IMR-90 (cell line): ENCODE results near the gene CRTC1. TPM values are rescaled to one million over a fixed set of nuclear protein-coding genes. Genes with fewer than 3 reads are reported as not detected.

ENCODE experiments used
- ATAC-seq: fragments of 200-7000 bp; cut with Tn5 transposase; 2 replicates; pipeline ENCODE4 v1.9.1; 2020; ENCODE audit warnings: low read depth, mild to moderate bottlenecking, moderate library complexity
- BruUV-seq: library from RNA; stranded (reverse); fragments of 400-500 nt; replicated peaks from 2 replicates; lab custom pipeline; 2021; lab: Mats Ljungman, UMichigan
- CTCF ChIA-PET: fragments of 300-600 bp; formaldehyde crosslinking; extraction: SDS; loops from one replicate; lab custom pipeline; 2021; ENCODE audit warnings: antibody characterized with exemption; lab: Yijun Ruan, JAX
- POLR2A ChIA-PET: fragments of 300-600 bp; sonication (Branson Sonifier 250); formaldehyde crosslinking; loops from one replicate; lab custom pipeline; 2022; ENCODE audit warnings: antibody characterized with exemption; ENCODE audit not compliant: unreplicated experiment; lab: Charles Lee
- DNase-seq: peaks from one replicate; pipeline ENCODE4 v3.0.0; 2013
- H2AFZ ChIP-seq: replicated peaks from 2 replicates; pipeline ENCODE3; 2013; ENCODE audit warnings: low read length, mild to moderate bottlenecking; ENCODE audit not compliant: poor library complexity
- H2AK5ac ChIP-seq: 2 replicates; pipeline ENCODE4 v1.6.1; 2013; ENCODE audit warnings: low read depth, low read length, inconsistent platforms
- H2AK9ac ChIP-seq: replicated peaks from 2 replicates; pipeline ENCODE3; 2013; ENCODE audit warnings: mild to moderate bottlenecking, low read depth, low read length, moderate library complexity; ENCODE audit not compliant: poor library complexity
- H2BK120ac ChIP-seq: 2 replicates; pipeline ENCODE4 v1.6.1; 2013; ENCODE audit warnings: low read depth, low read length, inconsistent platforms
- H2BK15ac ChIP-seq: 3 replicates; pipeline ENCODE4 v1.6.1; 2013; ENCODE audit warnings: low read depth, low read length, inconsistent platforms
- H2BK20ac ChIP-seq: 2 replicates; pipeline ENCODE4 v1.6.1; 2013; ENCODE audit warnings: low read depth, mild to moderate bottlenecking, inconsistent platforms, low read length, moderate library complexity
- H2BK5ac ChIP-seq: 2 replicates; pipeline ENCODE4 v1.6.1; 2013; ENCODE audit warnings: mild to moderate bottlenecking, low read depth, low read length, inconsistent platforms; ENCODE audit not compliant: poor library complexity, severe bottlenecking
- H3K14ac ChIP-seq: replicated peaks from 2 replicates; pipeline ENCODE4 v1.6.1; 2013; ENCODE audit warnings: low read depth, low read length, inconsistent platforms
- H3K18ac ChIP-seq: 2 replicates; pipeline ENCODE4 v1.6.1; 2013; ENCODE audit warnings: low read depth, low read length, control low read depth
- H3K23ac ChIP-seq: 2 replicates; pipeline ENCODE4 v1.6.1; 2013; ENCODE audit warnings: low read depth, low read length, inconsistent platforms
- H3K27ac ChIP-seq: 2 replicates; pipeline ENCODE4 v1.5.1; 2013; ENCODE audit warnings: mild to moderate bottlenecking, control low read depth, low read length; ENCODE audit not compliant: insufficient read depth
- H3K27me3 ChIP-seq: 2 replicates; pipeline ENCODE4 v1.6.1; 2013; ENCODE audit warnings: low read length; ENCODE audit not compliant: control insufficient read depth, insufficient read depth
- H3K36me3 ChIP-seq: 2 replicates; pipeline ENCODE4 v1.6.1; 2013; ENCODE audit warnings: low read length, mixed read lengths; ENCODE audit not compliant: control insufficient read depth, insufficient read depth
- H3K4ac ChIP-seq: 2 replicates; pipeline ENCODE4 v1.6.1; 2013; ENCODE audit warnings: low read depth, low read length, inconsistent platforms
- H3K4me1 ChIP-seq: 2 replicates; pipeline ENCODE4 v1.6.1; 2013; ENCODE audit warnings: low read length, mixed read lengths; ENCODE audit not compliant: control insufficient read depth, insufficient read depth
- H3K4me2 ChIP-seq: 2 replicates; pipeline ENCODE4 v1.6.1; 2013; ENCODE audit warnings: low read depth, mild to moderate bottlenecking, control low read depth, low read length, moderate library complexity
- H3K4me3 ChIP-seq: 2 replicates; pipeline ENCODE4 v1.5.1; 2013; ENCODE audit warnings: low read depth, mild to moderate bottlenecking, control low read depth, low read length, moderate library complexity; ENCODE audit not compliant: insufficient read depth
- H3K56ac ChIP-seq: 2 replicates; pipeline ENCODE4 v1.6.1; 2013; ENCODE audit warnings: low read length, inconsistent platforms; ENCODE audit not compliant: insufficient read depth; ENCODE audit errors: extremely low read depth
- H3K79me1 ChIP-seq, 2 experiments: 2 replicates each; pipeline ENCODE4 v1.6.1; 2013; ENCODE audit warnings: low read length in 2 of 2, inconsistent platforms in 1 of 2, low read depth in 1 of 2
- H3K9ac ChIP-seq: 2 replicates; pipeline ENCODE4 v1.6.1; 2013; ENCODE audit warnings: low read depth, low read length, control low read depth
- H3K9me1 ChIP-seq: 2 replicates; pipeline ENCODE4 v1.6.1; 2013; ENCODE audit warnings: low read length, inconsistent platforms; ENCODE audit not compliant: insufficient read depth
- H3K9me3 ChIP-seq: 2 replicates; pipeline ENCODE4 v1.6.1; 2013; ENCODE audit warnings: low read length; ENCODE audit not compliant: control insufficient read depth, insufficient read depth
- H4K20me1 ChIP-seq: 2 replicates; pipeline ENCODE4 v1.6.1; 2013; ENCODE audit warnings: low read length, inconsistent platforms; ENCODE audit not compliant: insufficient read depth
- H4K5ac ChIP-seq: 2 replicates; pipeline ENCODE4 v1.6.1; 2013; ENCODE audit warnings: mild to moderate bottlenecking, low read depth, low read length, control low read depth
- H4K8ac ChIP-seq, 2 experiments: 2 replicates each; pipeline ENCODE4 v1.6.1; 2013; ENCODE audit warnings: low read depth in 2 of 2, low read length in 2 of 2, control low read depth in 1 of 2, inconsistent platforms in 1 of 2
- H4K91ac ChIP-seq: 2 replicates; pipeline ENCODE4 v1.6.1; 2013; ENCODE audit warnings: low read depth, low read length, inconsistent platforms; ENCODE audit not compliant: insufficient read depth
- CHD1 ChIP-seq: IDR thresholded peaks from 2 replicates; pipeline ENCODE4 v1.6.1; 2012; ENCODE audit warnings: low read depth, low read length, improper control_type of control experiment
- CTCF ChIP-seq: conservative IDR thresholded peaks from 2 replicates; pipeline ENCODE4 v1.5.1; 2012; ENCODE audit warnings: mild to moderate bottlenecking, low read depth, low read length, improper control_type of control experiment
- FOS ChIP-seq: fragments of 150-350 bp; IDR thresholded peaks from 2 replicates; pipeline ENCODE4 v1.6.1; 2016; ENCODE audit warnings: low read depth, low read length
- MAZ ChIP-seq: IDR thresholded peaks from 2 replicates; pipeline ENCODE4 v1.6.1; 2012; ENCODE audit warnings: low read depth, mild to moderate bottlenecking, low read length, improper control_type of control experiment, moderate library complexity, borderline replicate concordance
- MXI1 ChIP-seq: IDR thresholded peaks from 2 replicates; pipeline ENCODE4 v1.6.1; 2012; ENCODE audit warnings: low read depth, mild to moderate bottlenecking, low read length, moderate library complexity, borderline replicate concordance
- RAD21 ChIP-seq: IDR thresholded peaks from 2 replicates; pipeline ENCODE4 v1.6.1; 2012; ENCODE audit warnings: low read length, improper control_type of control experiment
- RCOR1 ChIP-seq: IDR thresholded peaks from 2 replicates; pipeline ENCODE4 v1.6.1; 2012; ENCODE audit warnings: mild to moderate bottlenecking, low read length, improper control_type of control experiment; ENCODE audit not compliant: insufficient replicate concordance
- RFX5 ChIP-seq: IDR thresholded peaks from 2 replicates; pipeline ENCODE4 v1.8.0; 2012; ENCODE audit warnings: low read depth, mild to moderate bottlenecking, low read length, moderate library complexity
- SMC3 ChIP-seq: fragments of 150-350 bp; IDR thresholded peaks from 2 replicates; pipeline ENCODE4 v1.6.1; 2016; ENCODE audit warnings: low read depth, mild to moderate bottlenecking, antibody characterized with exemption, low read length, moderate library complexity
- USF2 ChIP-seq: fragments of 150-350 bp; IDR thresholded peaks from 2 replicates; pipeline ENCODE4 v1.6.1; 2017; ENCODE audit warnings: mild to moderate bottlenecking, antibody characterized with exemption, low read length, low read depth
- WGBS, 2 experiments: methylation state at CpG; one replicate each; pipeline versions ENCODE4 v1.1.5 to v1.1.7; 2013; ENCODE audit warnings: missing lambda C conversion rate in 2 of 2; ENCODE audit not compliant: insufficient read length in 1 of 2; ENCODE audit errors: extremely low coverage in 2 of 2; 5-methylcytosine and 5-hydroxymethylcytosine counted together
- dilution Hi-C: fragments of 300-500 bp; cut with HindIII; formaldehyde crosslinking; loops from one replicate; pipeline ENCODE4 v1.14.3; 2018; ENCODE audit warnings: low sequenced_read_pairs; ENCODE audit not compliant: unreplicated experiment
- in situ Hi-C: fragments of 300-500 bp; cut with MboI; formaldehyde crosslinking; loops from 3 replicates; pipeline ENCODE4 v1.14.3; 2019; ENCODE audit warnings: low sequenced_read_pairs, inconsistent platforms, mixed read lengths
- intact Hi-C: fragments of 100-400 bp; cut with micrococcal nuclease; formaldehyde crosslinking; loops from 2 replicates; pipeline ENCODE4 v1.10.0; 2022
- polyA plus RNA-seq, 3 experiments: library from polyadenylated mRNA; depleted of rRNA; stranded (reverse); fragments of >200 nt; gene quantifications; 2 replicates each; pipeline ENCODE4 v1.2.3, GENCODE V29; 2012; ENCODE audit warnings: low replicate concordance in 1 of 3
- total RNA-seq: library from RNA; depleted of rRNA; stranded (reverse); fragments of >200 nt; gene quantifications from 2 replicates; pipeline ENCODE4 v1.2.3, GENCODE V29; 2012

CRTC1 gene
- total and polyA plus RNA-seq, 2 of the 4 experiments (the other 2 are of a cell fraction), result 0.18 to 5.7 TPM

- TF ChIP-seq CHD1, result no peak
- TF ChIP-seq RFX5, result no peak
These were observed 92.3 kb downstream of the CRTC1 start (continued) for GRCh38 chr19:18775586-18776287.

DNA sequence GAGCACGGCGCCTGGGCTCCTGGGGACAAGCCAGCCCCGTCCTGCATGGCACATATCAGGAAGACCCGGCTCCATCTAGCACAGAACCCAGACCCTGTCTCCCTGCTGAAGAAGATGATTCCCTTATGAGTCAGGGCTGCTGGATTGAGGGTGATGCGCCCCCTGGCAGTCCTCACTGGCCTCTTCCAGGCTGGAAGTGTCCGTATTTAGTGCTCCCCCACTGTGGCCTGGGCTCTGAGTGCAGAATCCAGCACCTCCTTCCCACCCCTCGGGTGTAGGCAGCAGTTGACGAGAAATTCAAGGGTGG, 92.8 kb downstream of the CRTC1 start:
- TF ChIP-seq USF2 (no peak), RFX5 (no peak), MXI1 (0 out of 2 replicates have a peak, but pooled peaks have one; percentile 6), FOS (peak; percentile 63; the same call in 1 of the 2 replicates), RCOR1 (peak; percentile 15), SMC3 (peak; percentile 68), CTCF (peak; percentile 65), RAD21 (peak; percentile 56), MAZ (no peak; the same call in 1 of the 2 replicates)
- Histone ChIP-seq H2BK20ac (no peak overlapping the region), H4K5ac (no peak overlapping the region), H4K8ac (no peak overlapping the region; a peak in 1 of 4 replicates), H2AK9ac (peak overlapping the region; percentile 91), H3K18ac (no peak overlapping the region), H3K14ac (no peak overlapping the region), H3K9me3 (no peaks in the 10 kb centered on the region), H3K4me2 (0 out of 2 replicates have a peak overlapping the region, but pooled peaks have one; percentile 19), H3K27me3 (no peaks in the 10 kb centered on the region), H3K36me3 (no peaks in the 10 kb centered on the region), H2BK120ac (no peak overlapping the region), H2BK15ac (no peak overlapping the region), H3K9me1 (0 out of 2 replicates have a peak, but pooled peaks cover 2% of the 10 kb centered on the region), H3K4me3 (no peak overlapping the region), H3K4ac (peak overlapping the region; percentile 27; the same call in 1 of the 2 replicates), H3K23ac (no peak overlapping the region), H3K9ac (peak overlapping the region; percentile 15; the same call in 1 of the 2 replicates), H4K20me1 (peaks cover 11% of the 10 kb centered on the region), H3K27ac (peak overlapping the region; percentile 2; the same call in 1 of the 2 replicates), H2AFZ (peak overlapping the region; percentile 80), H3K79me1 (no peaks in the 10 kb centered on the region), H2BK5ac (peak overlapping the region; percentile 51), H2AK5ac (peak overlapping the region; percentile 69), H3K4me1 (peaks cover 14% of the 10 kb centered on the region), H4K91ac (no peak overlapping the region), H3K56ac (no peak overlapping the region)
- ChIA-PET POLR2A (no interaction called here), CTCF (no interaction called here)
- dilution Hi-C loops (no loop called here), in situ Hi-C loops (no loop called here), intact Hi-C loops (loop anchor here (1.0 kb wide), 1 partner anchor 187 kb away; no protein-coding TSS in a partner anchor)
- no TSS peak for BruUV-seq
- DNase-seq (peak; percentile 72), ATAC-seq (peak; percentile 84)
- 41% methylated on average over 6 of the region's 8 CpGs; no CpG with 5 or more reads in 1 of the 2 experiments for WGBS, 2 experiments
